Measurements from ENCODE around the gene RASGEF1C. TPM values are rescaled to one million over a fixed set of nuclear protein-coding genes. Genes with fewer than 3 reads are reported as not detected.

The RASGEF1C gene
- total and polyA plus RNA-seq, 7 donors = 0.35 to 4.2 (median 1.1) TPM; not detected in 2

- TF ChIP-seq EP300 (IDR thresholded peaks at IDR 0.05) = no peak
- no peak for TF ChIP-seq CTCF (IDR thresholded peaks at IDR 0.05)
- no peak for TF ChIP-seq POLR2A (IDR thresholded peaks at IDR 0.05)
- TF ChIP-seq POLR2AphosphoS5 (IDR thresholded peaks at IDR 0.05) = no peak
- Histone ChIP-seq H3K36me3 (no peaks in the 10 kb centered on the region), H3K4me1 (peaks cover 0 to 4% (median 2%) of the 10 kb centered on the region in 4 donors), H3K9me3 (no peaks in the 10 kb centered on the region), H3K27me3 (peaks cover 0 to 14% (median 0%) of the 10 kb centered on the region in 3 donors), H3K4me3 (no peak overlapping the region), H3K27ac (no peak overlapping the region)
- DNase-seq = no peak
- 89 to 90% methylated on average over 9 of the region's 9 CpGs for WGBS, 2 donors
- intact Hi-C loops (cut with DNase I) = no loop called here
These were observed 87.1 kb downstream of the RASGEF1C start for GRCh38 chr5:180121826-180122413.

- Histone ChIP-seq H3K36me3 (no peaks in the 10 kb centered on the region), H3K4me1 (no peaks in the 10 kb centered on the region), H3K27ac (no peak overlapping the region), H3K27me3 (no peaks in the 10 kb centered on the region), H3K9me3 (no peaks in the 10 kb centered on the region), H3K4me3 (no peak overlapping the region)
- 55 to 83% methylated on average over 28 of the region's 28 CpGs for WGBS, 2 donors
- peak; percentile 61 for DNase-seq
- TF ChIP-seq POLR2AphosphoS5 (IDR thresholded peaks at IDR 0.05) = no peak
- intact Hi-C loops (cut with DNase I) = no loop called here
These were observed 88.5 kb downstream of the RASGEF1C start for GRCh38 chr5:180120237-180121101.

GRCh38 chr5:180119903-180120236, 89.1 kb downstream of the RASGEF1C start:
- no peak for DNase-seq
- Histone ChIP-seq H3K4me3 (no peak overlapping the region), H3K27ac (no peak overlapping the region), H3K27me3 (no peaks in the 10 kb centered on the region), H3K9me3 (no peaks in the 10 kb centered on the region), H3K36me3 (no peaks in the 10 kb centered on the region), H3K4me1 (no peaks in the 10 kb centered on the region)
- TF ChIP-seq POLR2A (IDR thresholded peaks at IDR 0.05) = no peak
- TF ChIP-seq EP300 (IDR thresholded peaks at IDR 0.05) = no peak
- no peak for TF ChIP-seq POLR2AphosphoS5 (IDR thresholded peaks at IDR 0.05)
- no peak for TF ChIP-seq CTCF (IDR thresholded peaks at IDR 0.05)
- intact Hi-C loops (cut with DNase I) = no loop called here
- WGBS, 2 donors = 89 to 94% methylated on average over 12 of the region's 12 CpGs

- H3K27me3 ChIP-seq = no peaks in the 10 kb centered on the region
- WGBS, 2 donors = 87 to 92% methylated on average over 23 of the region's 23 CpGs
- DNase-seq = peak; percentile 56
- H3K9me3 ChIP-seq = no peaks in the 10 kb centered on the region
- no peak overlapping the region for H3K27ac ChIP-seq
- intact Hi-C loops (cut with DNase I) = no loop called here
- no peak overlapping the region for H3K4me3 ChIP-seq
- no peaks in the 10 kb centered on the region for H3K36me3 ChIP-seq
- no peaks in the 10 kb centered on the region for H3K4me1 ChIP-seq
- no peak for TF ChIP-seq EP300 (IDR thresholded peaks at IDR 0.05)
- no peak for TF ChIP-seq CTCF (IDR thresholded peaks at IDR 0.05)
- no peak for TF ChIP-seq POLR2AphosphoS5 (IDR thresholded peaks at IDR 0.05)
- TF ChIP-seq POLR2A (IDR thresholded peaks at IDR 0.05) = no peak
These were observed 89.7 kb downstream of the RASGEF1C start for GRCh38 chr5:180119031-180119902.

- no peaks in the 10 kb centered on the region for H3K27me3 ChIP-seq
- H3K4me1 ChIP-seq = no peaks in the 10 kb centered on the region
- H3K36me3 ChIP-seq = no peaks in the 10 kb centered on the region
- no peak overlapping the region for H3K4me3 ChIP-seq
- intact Hi-C loops (cut with DNase I) = no loop called here
- TF ChIP-seq POLR2AphosphoS5 (IDR thresholded peaks at IDR 0.05) (no peak), CTCF (IDR thresholded peaks at IDR 0.05) (no peak)
- H3K27ac ChIP-seq = no peak overlapping the region
- no peak for DNase-seq
- WGBS, 2 donors = 91 to 94% methylated on average over 14 of the region's 14 CpGs
- H3K9me3 ChIP-seq = no peaks in the 10 kb centered on the region
These were observed 90.6 kb downstream of the RASGEF1C start for GRCh38 chr5:180118391-180118791.
